OCI-LY3 (cell line): ENCODE results near the gene CFC1.
A peak's percentile ranks its signal among the peaks of the same experiment; 100 is the strongest.
"Not testable (repeated sequence)": the region's sequence is repeated elsewhere in the genome, so short reads cannot be mapped to it uniquely, and the experiment has no call there.

Experiments used
- H2AFZ ChIP-seq: fragments of 200-600, 300-600 bp; shearing (Covaris generic); 2 replicates; pipeline ENCODE4 v1.6.0; 2014; ENCODE audit warnings: antibody characterized with exemption, low read depth, low read length
- H3K27ac ChIP-seq: fragments of 200-600, 300-600 bp; sonication (generic); 2 replicates; pipeline ENCODE4 v1.5.1; 2014; ENCODE audit warnings: mild to moderate bottlenecking, low read length, moderate library complexity, mixed read lengths
- H3K27me3 ChIP-seq: fragments of 200-600, 300-600 bp; sonication (generic); 2 replicates; pipeline ENCODE4 v1.6.1; 2014; ENCODE audit warnings: low read depth, low read length, mixed read lengths
- H3K36me3 ChIP-seq: fragments of 200-600, 300-600 bp; sonication (generic); replicated peaks from 2 replicates; pipeline ENCODE3; 2014; ENCODE audit warnings: low read depth, low read length, mixed read lengths
- H3K4me1 ChIP-seq: fragments of 300-600, 200-600 bp; sonication (generic); 2 replicates; pipeline ENCODE4 v1.6.1; 2014; ENCODE audit warnings: low read length, mixed read lengths
- H3K4me2 ChIP-seq: fragments of 200-600, 300-600 bp; sonication (generic); 2 replicates; pipeline ENCODE4 v1.6.1; 2014; ENCODE audit warnings: low read length, mixed read lengths
- H3K4me3 ChIP-seq: fragments of 300-600, 200-600 bp; sonication (generic); 2 replicates; pipeline ENCODE4 v1.5.1; 2014; ENCODE audit warnings: antibody characterized with exemption, mild to moderate bottlenecking, low read length, moderate library complexity
- H3K79me2 ChIP-seq: fragments of 300-600, 200-600 bp; shearing (Covaris generic); 2 replicates; pipeline ENCODE4 v1.6.1; 2014; ENCODE audit warnings: mild to moderate bottlenecking, low read length, mixed read lengths
- H3K9ac ChIP-seq: fragments of 300-600, 200-600 bp; shearing (Covaris generic); 2 replicates; pipeline ENCODE4 v1.6.0; 2014; ENCODE audit warnings: mild to moderate bottlenecking, low read length, moderate library complexity
- H3K9me3 ChIP-seq: fragments of 200-600, 300-600 bp; shearing (Covaris generic); 2 replicates; pipeline ENCODE4 v1.6.1; 2014; ENCODE audit warnings: low read length, mixed read lengths; ENCODE audit not compliant: insufficient read depth
- H4K20me1 ChIP-seq: fragments of 200-600, 300-600 bp; sonication (generic); 2 replicates; pipeline ENCODE4 v1.6.1; 2016; ENCODE audit warnings: low read length, mixed read lengths; ENCODE audit not compliant: insufficient read depth

CFC1 gene

DNA sequence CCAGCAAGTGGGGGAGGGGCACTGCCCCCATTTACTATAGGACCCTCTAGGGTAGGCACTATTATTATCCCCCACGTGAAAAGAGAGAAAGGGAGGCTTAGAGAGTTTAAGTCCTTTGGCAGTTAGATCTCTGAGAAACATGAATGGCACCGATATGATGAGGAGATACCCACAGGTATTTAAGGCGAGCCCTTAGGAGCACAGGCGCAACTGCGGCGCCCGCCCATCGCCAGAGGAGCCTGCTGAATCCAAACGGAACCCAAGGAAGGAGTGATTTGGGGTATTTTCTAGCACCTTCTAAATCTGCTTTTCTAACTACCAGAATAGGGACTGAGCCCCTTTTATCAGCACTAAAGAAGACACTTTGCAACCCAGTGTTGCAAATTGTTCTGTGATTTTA is 551 bp upstream of the CFC1 start:
- H3K27ac ChIP-seq, H4K20me1 ChIP-seq, H3K4me2 ChIP-seq, H3K4me1 ChIP-seq, H3K4me3 ChIP-seq, H3K9me3 ChIP-seq, H3K79me2 ChIP-seq, H3K36me3 ChIP-seq, H2AFZ ChIP-seq, H3K9ac ChIP-seq, H3K27me3 ChIP-seq: not testable (repeated sequence)

DNA sequence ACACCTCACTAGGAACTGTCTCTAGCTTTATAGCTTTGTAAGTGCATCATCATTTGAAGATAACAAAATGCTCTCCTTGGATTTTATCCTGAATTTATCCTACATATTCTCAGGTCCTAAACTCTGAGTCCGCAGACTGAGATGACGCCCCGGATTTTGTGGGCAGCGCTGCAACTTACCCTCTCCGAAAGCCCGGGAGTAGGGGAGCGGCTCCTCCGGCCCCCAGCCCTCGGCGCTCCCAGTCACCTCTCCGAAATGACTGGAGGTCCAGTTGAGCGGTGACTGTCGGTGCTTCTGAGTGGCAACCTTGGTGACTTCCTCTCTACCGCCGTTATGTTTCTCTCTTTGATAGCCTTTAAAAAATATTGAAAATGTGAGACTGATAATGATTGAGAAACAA is 912 bp downstream of the CFC1 start:
- not testable (repeated sequence) for H3K27ac ChIP-seq, H3K79me2 ChIP-seq, H3K9ac ChIP-seq, H3K36me3 ChIP-seq, H3K4me2 ChIP-seq, H4K20me1 ChIP-seq, H3K27me3 ChIP-seq, H2AFZ ChIP-seq, H3K4me1 ChIP-seq, H3K4me3 ChIP-seq, H3K9me3 ChIP-seq

DNA sequence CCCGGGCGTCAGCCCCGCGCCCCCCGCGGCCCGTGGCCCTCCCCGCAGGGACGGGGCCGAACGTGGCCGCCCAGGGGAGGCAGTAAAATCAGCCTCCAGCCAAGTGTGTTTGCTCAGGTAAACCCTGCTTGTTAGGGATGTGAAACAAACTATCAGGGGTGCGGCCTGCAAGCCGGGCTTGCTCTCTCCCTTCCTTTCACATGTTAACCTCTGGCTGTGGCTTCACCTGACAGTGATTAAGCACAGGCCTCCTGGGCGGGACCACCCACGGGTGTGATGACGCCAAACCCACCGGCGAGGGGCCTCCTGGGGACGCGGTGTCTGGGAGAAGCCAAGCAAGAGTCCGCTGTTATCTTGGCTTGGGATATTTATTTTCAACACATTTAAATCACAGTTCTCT is 1.4 kb downstream of the CFC1 start:
- not testable (repeated sequence) for H3K9ac ChIP-seq, H3K9me3 ChIP-seq, H3K27me3 ChIP-seq, H2AFZ ChIP-seq, H3K4me1 ChIP-seq, H3K4me3 ChIP-seq, H3K27ac ChIP-seq, H3K79me2 ChIP-seq, H3K36me3 ChIP-seq, H3K4me2 ChIP-seq, H4K20me1 ChIP-seq

DNA sequence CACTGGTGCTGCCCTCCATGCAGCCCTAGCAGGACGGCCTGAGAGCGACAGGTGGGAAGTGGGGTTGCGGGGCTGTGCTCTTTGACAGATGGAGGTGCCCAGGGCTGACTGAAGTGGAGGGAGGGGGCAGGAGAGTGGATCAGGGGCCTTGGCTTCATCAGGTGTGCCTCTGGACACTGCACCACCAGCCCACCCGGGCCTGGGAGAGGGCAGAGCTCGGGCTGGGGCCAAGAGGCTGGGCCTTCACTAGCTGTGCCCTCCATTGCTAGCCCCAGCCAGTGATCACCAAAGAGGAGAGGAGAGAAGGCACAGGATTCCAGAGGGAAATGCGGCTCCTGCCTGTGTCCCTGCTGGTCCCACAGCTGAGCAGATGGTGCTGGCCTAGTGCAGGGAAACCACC is 2.6 kb downstream of the CFC1 start:
- H3K79me2 ChIP-seq, H3K4me2 ChIP-seq, H3K4me1 ChIP-seq, H3K27me3 ChIP-seq, H3K27ac ChIP-seq, H3K9ac ChIP-seq, H3K36me3 ChIP-seq, H4K20me1 ChIP-seq, H2AFZ ChIP-seq, H3K9me3 ChIP-seq, H3K4me3 ChIP-seq: not testable (repeated sequence)

DNA sequence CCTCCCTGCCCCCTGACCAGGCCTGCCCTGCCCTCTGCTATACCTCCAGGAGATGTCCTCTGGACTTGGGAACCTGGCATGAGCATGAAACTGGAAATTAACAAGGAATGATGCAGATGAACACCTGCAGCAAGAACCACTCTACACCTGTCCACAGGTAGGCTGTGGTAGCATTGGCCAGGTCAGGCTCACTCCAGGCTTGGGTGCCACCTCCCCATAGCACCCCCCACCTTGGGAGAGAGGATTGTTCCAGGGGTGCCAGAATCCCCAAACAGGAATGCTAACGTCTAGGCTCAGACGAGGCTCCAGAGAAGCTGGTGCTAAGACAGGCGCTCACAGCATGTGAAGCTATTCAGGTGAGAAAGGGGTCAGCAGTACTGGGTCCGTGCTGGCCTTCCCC is 5.4 kb downstream of the CFC1 start:
- not testable (repeated sequence) for H2AFZ ChIP-seq, H4K20me1 ChIP-seq, H3K4me2 ChIP-seq, H3K4me1 ChIP-seq, H3K9ac ChIP-seq, H3K27me3 ChIP-seq, H3K4me3 ChIP-seq, H3K27ac ChIP-seq, H3K36me3 ChIP-seq, H3K9me3 ChIP-seq, H3K79me2 ChIP-seq

DNA sequence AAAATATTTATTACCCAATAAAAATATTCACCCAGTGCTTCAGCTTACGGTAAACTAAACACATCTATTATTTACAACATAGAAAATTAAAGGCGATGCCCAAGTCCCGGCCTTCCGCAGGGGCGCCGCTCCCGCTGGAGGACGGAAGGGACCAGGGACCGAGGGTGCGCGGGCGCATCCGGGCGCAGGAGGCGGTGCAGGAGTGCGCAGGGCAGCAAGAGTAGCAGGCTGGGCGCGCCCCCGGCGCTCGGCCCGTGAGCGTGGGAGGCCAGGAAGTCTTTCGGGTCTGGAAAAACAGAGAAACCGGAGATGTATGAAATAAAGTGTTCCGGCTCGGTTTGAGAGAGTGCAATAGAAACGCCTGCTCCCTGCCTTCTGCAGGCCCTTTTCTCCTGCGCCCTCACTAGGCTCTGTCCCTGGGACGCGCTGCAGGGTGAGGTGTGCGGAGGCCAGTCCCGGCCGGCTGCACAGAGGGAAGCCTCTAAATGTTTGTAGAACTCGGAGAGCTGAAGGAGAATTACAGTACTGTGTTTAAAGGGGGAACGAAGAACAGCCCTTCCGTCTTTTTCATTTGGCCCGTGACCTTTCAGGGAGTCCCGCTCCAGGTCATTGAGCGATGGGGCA is 6.5 kb downstream of the CFC1 start:
- not testable (repeated sequence) for H3K36me3 ChIP-seq, H3K4me1 ChIP-seq, H3K27ac ChIP-seq, H3K79me2 ChIP-seq, H4K20me1 ChIP-seq, H3K27me3 ChIP-seq, H3K9ac ChIP-seq, H3K4me3 ChIP-seq, H3K4me2 ChIP-seq, H2AFZ ChIP-seq, H3K9me3 ChIP-seq

DNA sequence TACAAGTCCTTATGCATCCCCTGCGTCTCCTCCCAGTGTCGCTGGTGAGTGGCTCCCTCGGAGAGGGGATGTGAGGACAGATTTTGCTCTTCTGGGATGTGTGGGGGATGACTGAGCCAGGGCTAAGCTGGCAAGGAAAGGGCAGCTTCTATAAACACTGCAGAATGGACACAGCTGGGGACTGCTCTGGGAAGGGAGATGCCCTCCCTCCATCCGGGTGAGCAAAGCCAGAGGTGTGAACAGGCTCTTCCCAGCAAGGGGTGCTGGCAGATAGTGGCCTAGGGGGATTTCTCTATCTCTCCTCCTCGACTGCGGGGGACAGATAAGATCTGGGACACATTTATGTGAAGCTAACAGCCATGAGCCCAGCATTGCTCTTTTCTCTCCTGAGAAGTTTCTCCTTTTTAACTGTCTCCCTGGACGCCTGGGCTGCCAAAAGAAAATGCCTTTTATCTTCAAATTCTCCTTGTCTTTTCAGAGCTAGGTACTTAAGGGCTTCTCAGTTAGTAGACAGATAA is 8.5 kb downstream of the CFC1 start:
- H3K79me2 ChIP-seq, H3K4me2 ChIP-seq, H3K4me3 ChIP-seq, H2AFZ ChIP-seq, H3K27me3 ChIP-seq, H3K4me1 ChIP-seq, H3K9me3 ChIP-seq, H3K36me3 ChIP-seq, H4K20me1 ChIP-seq, H3K9ac ChIP-seq: not testable (repeated sequence)
- peak overlapping the region; percentile 8; the same call in 1 of the 2 replicates for H3K27ac ChIP-seq

DNA sequence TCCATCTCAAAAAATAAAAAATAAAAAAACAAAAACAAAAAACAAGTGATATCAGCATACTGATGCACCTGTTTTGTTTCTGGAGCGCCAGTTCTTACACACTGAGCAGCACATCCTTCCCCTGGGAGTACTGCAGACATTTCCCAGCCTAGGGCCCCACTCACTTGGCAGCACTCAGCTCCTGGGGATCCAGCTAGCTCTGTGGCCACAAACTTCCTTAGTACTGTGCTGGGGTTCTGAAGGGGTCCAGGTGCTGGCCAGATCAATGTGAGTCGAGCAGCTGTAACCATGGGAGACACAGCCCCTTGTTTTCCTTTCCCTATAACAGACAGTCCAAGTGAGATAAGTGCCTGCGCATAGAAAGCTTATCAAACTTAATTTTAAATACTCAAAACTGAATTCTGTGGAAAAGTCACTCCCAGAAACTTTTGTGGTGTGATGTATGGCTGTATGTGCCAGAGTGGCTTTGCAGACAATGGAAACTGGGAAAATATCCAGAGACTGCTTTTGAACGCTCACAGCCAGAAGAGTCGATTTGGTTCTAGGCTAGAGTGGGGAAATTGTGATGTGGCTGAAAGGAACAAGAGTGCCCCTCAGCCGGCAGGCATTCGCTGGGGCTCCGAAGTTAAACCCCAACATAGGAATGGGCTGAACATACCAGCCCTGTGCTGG is 9.1 kb downstream of the CFC1 start:
- not testable (repeated sequence) for H3K4me2 ChIP-seq, H3K4me3 ChIP-seq, H3K79me2 ChIP-seq, H4K20me1 ChIP-seq, H3K36me3 ChIP-seq, H3K27me3 ChIP-seq, H3K4me1 ChIP-seq, H2AFZ ChIP-seq, H3K9me3 ChIP-seq, H3K9ac ChIP-seq
- H3K27ac ChIP-seq, result peak overlapping the region; percentile 8; the same call in 1 of the 2 replicates

DNA sequence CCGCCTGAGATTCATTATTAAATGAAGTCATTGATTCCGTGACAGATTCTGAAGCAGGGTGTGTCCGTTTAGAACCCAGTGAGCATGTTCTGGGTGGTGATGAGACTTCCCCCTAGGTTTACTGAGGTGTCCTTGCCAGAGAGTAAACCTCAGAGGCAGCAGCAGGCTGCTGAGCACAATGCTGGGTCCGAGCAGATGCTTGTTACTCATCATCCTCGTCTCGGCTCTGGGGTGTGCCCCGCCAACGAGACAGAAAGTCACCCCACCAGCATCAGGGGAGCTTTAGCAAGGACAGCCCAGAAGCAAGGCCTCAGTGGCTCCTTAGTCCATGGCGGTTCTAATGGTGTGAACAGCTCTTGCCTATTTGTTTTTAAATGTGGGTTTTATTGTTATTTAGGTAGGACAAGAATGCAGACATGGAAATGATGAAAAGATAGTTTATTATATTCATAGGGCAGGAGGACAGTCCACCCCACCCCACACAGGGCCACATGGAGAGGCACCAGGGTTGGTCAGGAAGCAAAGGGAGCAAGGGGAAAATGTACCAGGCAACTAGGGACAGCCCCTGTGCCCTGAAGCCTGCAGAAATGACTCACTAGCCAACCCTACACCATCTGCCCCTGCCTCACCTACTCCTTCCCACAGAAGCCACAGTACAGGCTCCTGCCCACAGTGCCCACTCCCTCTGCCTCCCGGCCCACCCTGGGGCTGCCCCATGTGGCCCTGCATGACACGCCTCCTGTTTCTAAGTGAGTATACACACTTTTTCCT is 10.5 kb downstream of the CFC1 start:
- not testable (repeated sequence) for H3K36me3 ChIP-seq, H4K20me1 ChIP-seq, H3K9me3 ChIP-seq, H3K4me3 ChIP-seq, H2AFZ ChIP-seq, H3K79me2 ChIP-seq, H3K4me1 ChIP-seq, H3K27me3 ChIP-seq
- Histone ChIP-seq H3K27ac (peak overlapping the region; percentile 70), H3K4me2 (peak overlapping the region; percentile 40; the same call in 1 of the 2 replicates), H3K9ac (peak overlapping the region; percentile 37; the same call in 1 of the 2 replicates)
